CD4-positive, alpha-beta T cell (primary cell): ENCODE measurements around the gene CLDN5. TPM values are rescaled to one million over a fixed set of nuclear protein-coding genes. Genes with fewer than 3 reads are reported as not detected.

Experiments
- ATAC-seq: fragments of 200-7000 bp; cut with Tn5 transposase; one replicate; pipeline ENCODE4 v1.10.0; 2022; ENCODE audit warnings: mild to moderate bottlenecking; ENCODE audit not compliant: poor library complexity
- CTCF ChIA-PET: fragments of 350-600 bp; sonication (Branson Sonifier 250); formaldehyde crosslinking; loops from one replicate; lab custom pipeline; 2021; ENCODE audit warnings: antibody characterized with exemption, inconsistent platforms; lab: Charles Lee
- POLR2A ChIA-PET: fragments of 350-600 bp; sonication (Branson Sonifier 250); formaldehyde crosslinking; loops from one replicate; lab custom pipeline; 2021; ENCODE audit warnings: antibody characterized with exemption, inconsistent platforms; lab: Charles Lee
- DNase-seq, 14 experiments: peaks; one replicate each; pipeline ENCODE4 v3.0.0-alpha.2; 2013 to 2020; ENCODE audit warnings: mixed read lengths in 2 of 14
- H3K27ac ChIP-seq, 2 donors: one replicate each; pipeline versions ENCODE4 v1.5.1 to v1.7.0; 2013; ENCODE audit warnings: low read length in 2 of 2, low read depth in 1 of 2, mild to moderate bottlenecking in 1 of 2
- H3K27me3 ChIP-seq, 2 experiments: 1 replicate in 1 of 2; 2 replicates in 1 of 2; pipeline versions ENCODE4 v1.6.1 to v1.7.0; 2013; ENCODE audit warnings: low read length in 2 of 2, control low read depth in 1 of 2, mild to moderate bottlenecking in 1 of 2, moderate library complexity in 1 of 2; ENCODE audit not compliant: insufficient read depth in 2 of 2, control insufficient read depth in 1 of 2
- H3K36me3 ChIP-seq: one replicate; pipeline ENCODE4 v1.6.1; 2013; ENCODE audit warnings: low read length, control low read depth; ENCODE audit not compliant: insufficient read depth
- H3K4me1 ChIP-seq: one replicate; pipeline ENCODE4 v1.6.1; 2013; ENCODE audit warnings: low read length, control low read depth; ENCODE audit not compliant: insufficient read depth
- H3K4me3 ChIP-seq: one replicate; pipeline ENCODE4 v1.5.1; 2013; ENCODE audit warnings: mild to moderate bottlenecking, low read length, moderate library complexity
- H3K9me3 ChIP-seq, 2 experiments: 1 replicate in 1 of 2; 2 replicates in 1 of 2; pipeline versions ENCODE4 v1.6.1 to v1.7.0; 2013; ENCODE audit warnings: low read length in 2 of 2, mild to moderate bottlenecking in 2 of 2, control low read depth in 1 of 2, moderate library complexity in 1 of 2; ENCODE audit not compliant: control insufficient read depth in 1 of 2, insufficient read depth in 1 of 2
- H3K27ac Mint-ChIP-seq: one replicate; pipeline ENCODE4 v1.8.0; 2020; ENCODE audit warnings: mixed read lengths
- H3K27me3 Mint-ChIP-seq: one replicate; pipeline ENCODE4 v1.8.0; 2021; ENCODE audit warnings: mixed read lengths
- H3K36me3 Mint-ChIP-seq: one replicate; pipeline ENCODE4 v1.8.0; 2021; ENCODE audit warnings: low read depth, mixed read lengths
- H3K4me1 Mint-ChIP-seq: one replicate; pipeline ENCODE4 v1.8.0; 2021; ENCODE audit warnings: low read depth, mixed read lengths
- H3K4me3 Mint-ChIP-seq: one replicate; pipeline ENCODE4 v1.8.0; 2020; ENCODE audit warnings: mild to moderate bottlenecking, mixed read lengths
- H3K9me3 Mint-ChIP-seq: one replicate; pipeline ENCODE4 v1.8.0; 2020; ENCODE audit warnings: mixed read lengths
- intact Hi-C, 2 experiments: fragments of 100-400 bp; cut with DNase I in 1 of 2; cut with micrococcal nuclease in 1 of 2; formaldehyde crosslinking; loops; one replicate each; pipeline versions ENCODE4 v1.15.1 to v1.9.0; 2023 to 2025; cut with DNase I, micrococcal nuclease
- total RNA-seq, 174 experiments: library from RNA in 2 of 174; stranded (reverse) in 2 of 174; gene quantifications; one replicate each; pipeline ENCODE4 v1.2.3 and lab custom pipeline; 2021 to 2026
- TF ChIP-seq, protein P1 (sequence below): fragments of 200-600 bp; IDR thresholded peaks from one replicate; pipeline ENCODE4 v1.8.0; 2022; ENCODE audit warnings: antibody characterized with exemption, mild to moderate bottlenecking

The CLDN5 gene
- total RNA-seq, 2 experiments from 2014 or later: not detected

DNA sequence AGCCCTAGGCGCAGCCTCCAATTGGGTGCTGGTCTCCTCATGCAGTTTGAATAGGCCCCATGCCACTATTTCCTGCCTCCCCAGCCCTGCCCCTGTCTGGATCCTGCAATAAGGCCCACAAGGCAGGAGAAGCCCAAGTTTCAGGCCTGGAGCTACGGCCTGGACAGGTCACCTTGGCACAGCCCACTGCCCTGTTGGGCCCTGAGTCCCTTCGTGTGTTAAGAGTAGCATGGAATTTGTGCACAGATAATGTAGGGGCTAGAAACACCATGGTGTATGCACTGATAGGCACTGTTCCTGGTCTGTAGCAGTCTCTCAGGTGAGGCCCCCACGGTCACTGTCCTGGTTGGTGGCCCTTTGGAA, 24.3 kb downstream of the CLDN5 start:
- Mint-ChIP-seq H3K9me3 (no peaks in the 10 kb centered on the region), H3K27ac (no peak overlapping the region), H3K4me1 (peaks cover 9% of the 10 kb centered on the region), H3K36me3 (no peaks in the 10 kb centered on the region), H3K4me3 (no peak overlapping the region), H3K27me3 (no peaks in the 10 kb centered on the region)
- Histone ChIP-seq H3K27ac (no peak overlapping the region), H3K4me3 (no peak overlapping the region), H3K36me3 (no peaks in the 10 kb centered on the region), H3K27me3 (no peaks in the 10 kb centered on the region), H3K9me3 (no peaks in the 10 kb centered on the region), H3K4me1 (peaks cover under 1% of the 10 kb centered on the region)
- ATAC-seq: no peak
- POLR2A ChIA-PET: no interaction called here
- TF ChIP-seq, protein P1, sequence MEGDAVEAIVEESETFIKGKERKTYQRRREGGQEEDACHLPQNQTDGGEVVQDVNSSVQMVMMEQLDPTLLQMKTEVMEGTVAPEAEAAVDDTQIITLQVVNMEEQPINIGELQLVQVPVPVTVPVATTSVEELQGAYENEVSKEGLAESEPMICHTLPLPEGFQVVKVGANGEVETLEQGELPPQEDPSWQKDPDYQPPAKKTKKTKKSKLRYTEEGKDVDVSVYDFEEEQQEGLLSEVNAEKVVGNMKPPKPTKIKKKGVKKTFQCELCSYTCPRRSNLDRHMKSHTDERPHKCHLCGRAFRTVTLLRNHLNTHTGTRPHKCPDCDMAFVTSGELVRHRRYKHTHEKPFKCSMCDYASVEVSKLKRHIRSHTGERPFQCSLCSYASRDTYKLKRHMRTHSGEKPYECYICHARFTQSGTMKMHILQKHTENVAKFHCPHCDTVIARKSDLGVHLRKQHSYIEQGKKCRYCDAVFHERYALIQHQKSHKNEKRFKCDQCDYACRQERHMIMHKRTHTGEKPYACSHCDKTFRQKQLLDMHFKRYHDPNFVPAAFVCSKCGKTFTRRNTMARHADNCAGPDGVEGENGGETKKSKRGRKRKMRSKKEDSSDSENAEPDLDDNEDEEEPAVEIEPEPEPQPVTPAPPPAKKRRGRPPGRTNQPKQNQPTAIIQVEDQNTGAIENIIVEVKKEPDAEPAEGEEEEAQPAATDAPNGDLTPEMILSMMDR: no peak
- CTCF ChIA-PET: no interaction called here
- intact Hi-C loops: loop anchor here (5.0 to 10.0 kb wide), 3 partner anchors 77 to 217 kb away; partner anchors contain the start of gene SEPTIN5 (in 1 of the 2)
- no peak for DNase-seq

DNA sequence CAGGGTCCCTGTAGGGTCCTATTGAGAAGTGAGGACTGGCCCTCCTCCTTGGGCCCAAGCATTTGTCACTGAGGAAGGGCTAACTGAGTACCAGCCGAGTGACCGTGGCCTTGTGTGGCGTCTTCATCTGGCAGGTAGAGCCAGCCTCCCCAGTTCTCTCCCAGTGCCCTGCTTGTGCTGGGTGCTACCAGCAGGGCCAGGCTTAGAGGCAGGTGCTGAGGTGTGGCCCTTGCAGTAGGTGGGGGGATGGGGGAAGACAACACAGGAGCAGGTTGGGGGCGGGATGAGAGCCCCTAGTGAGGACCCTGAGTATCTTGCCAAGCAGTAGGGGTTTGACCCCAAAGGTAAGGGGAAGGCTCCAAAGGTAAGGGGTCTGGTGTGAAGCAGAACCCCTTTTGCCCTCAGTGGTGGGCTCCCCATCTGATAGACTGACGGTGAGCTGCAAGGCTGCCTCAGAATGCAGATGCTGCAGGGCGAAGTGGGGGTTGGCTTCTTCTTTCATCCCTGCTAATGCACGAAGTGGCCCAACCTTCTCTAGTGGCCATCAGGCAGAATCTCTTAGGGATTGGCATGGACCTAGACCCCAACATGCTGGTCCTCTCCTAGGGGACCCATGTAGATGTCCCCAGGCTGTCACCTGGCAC, 24.9 kb downstream of the CLDN5 start:
- ATAC-seq: no peak
- no peaks in the 10 kb centered on the region for H3K27me3 Mint-ChIP-seq
- H3K4me1 Mint-ChIP-seq: peaks cover 9% of the 10 kb centered on the region
- CTCF ChIA-PET: no interaction called here
- intact Hi-C loops: loop anchor here (5.0 to 10.0 kb wide), 2 partner anchors 215 to 218 kb away; partner anchors contain the start of gene SEPTIN5 (in 1 of the 2)
- H3K9me3 Mint-ChIP-seq: no peaks in the 10 kb centered on the region
- H3K4me3 Mint-ChIP-seq: no peak overlapping the region
- H3K36me3 Mint-ChIP-seq: no peaks in the 10 kb centered on the region
- no peaks in the 10 kb centered on the region for H3K4me1 ChIP-seq
- no peaks in the 10 kb centered on the region for H3K27me3 ChIP-seq
- H3K36me3 ChIP-seq: no peaks in the 10 kb centered on the region
- TF ChIP-seq, protein P1: no peak
- DNase-seq: no peak
- POLR2A ChIA-PET: no interaction called here
- no peak overlapping the region for H3K27ac ChIP-seq
- H3K4me3 ChIP-seq: no peak overlapping the region
- H3K27ac Mint-ChIP-seq: no peak overlapping the region
- no peaks in the 10 kb centered on the region for H3K9me3 ChIP-seq

DNA sequence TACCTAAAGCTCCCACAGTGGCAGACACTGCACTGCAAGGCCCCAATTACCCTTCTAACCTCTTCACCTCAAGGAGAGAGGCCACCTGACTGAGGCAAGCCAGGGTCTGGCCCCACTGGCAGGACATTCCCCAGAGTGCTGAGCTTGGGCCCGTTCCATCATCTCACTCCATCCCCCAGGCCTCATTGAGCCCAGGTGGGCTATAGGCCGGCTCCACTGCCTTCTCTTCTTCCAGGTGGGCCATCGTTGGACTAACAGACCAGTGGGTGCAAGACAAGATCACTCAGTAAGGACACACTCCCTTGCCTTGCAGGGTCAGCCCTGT, 25.4 kb downstream of the CLDN5 start:
- CTCF ChIA-PET: interaction anchor here (3.9 kb wide), 1 partner anchor 131 kb away, joined by 22 read pairs; no protein-coding TSS in a partner anchor
- Mint-ChIP-seq H3K4me3 (no peak overlapping the region), H3K27ac (no peak overlapping the region)

More for the DNA sequence above, 25.4 kb downstream of the CLDN5 start:
- Mint-ChIP-seq H3K36me3 (no peaks in the 10 kb centered on the region), H3K4me1 (peaks cover 9% of the 10 kb centered on the region), H3K27me3 (no peaks in the 10 kb centered on the region), H3K9me3 (no peaks in the 10 kb centered on the region)
- intact Hi-C loops: loop anchor here (5.0 to 10.0 kb wide), 2 partner anchors 216 to 218 kb away; partner anchors contain the start of gene SEPTIN5 (in 1 of the 2)
- Histone ChIP-seq H3K27me3 (no peaks in the 10 kb centered on the region), H3K27ac (no peak overlapping the region), H3K9me3 (no peaks in the 10 kb centered on the region), H3K36me3 (no peaks in the 10 kb centered on the region), H3K4me1 (no peaks in the 10 kb centered on the region), H3K4me3 (no peak overlapping the region)
- ATAC-seq: no peak
- POLR2A ChIA-PET: no interaction called here
- DNase-seq: no peak
- TF ChIP-seq, protein P1: no peak
